Purkinje cell (primary cell): ENCODE results near the gene ZG16B. TPM values are rescaled to one million over a fixed set of nuclear protein-coding genes. Genes with fewer than 3 reads are reported as not detected.

ENCODE experiments used
- polyA plus RNA-seq: library from polyadenylated mRNA; unstranded; fragments of >200 nt; fragmentation: Nextera tagmentation; gene quantifications from 2 replicates; pipeline ENCODE4 v1.2.1, GENCODE V29; 2014

ZG16B gene, protein sequence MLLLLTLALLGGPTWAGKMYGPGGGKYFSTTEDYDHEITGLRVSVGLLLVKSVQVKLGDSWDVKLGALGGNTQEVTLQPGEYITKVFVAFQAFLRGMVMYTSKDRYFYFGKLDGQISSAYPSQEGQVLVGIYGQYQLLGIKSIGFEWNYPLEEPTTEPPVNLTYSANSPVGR
- not detected in 2 replicates for polyA plus RNA-seq

DNA sequence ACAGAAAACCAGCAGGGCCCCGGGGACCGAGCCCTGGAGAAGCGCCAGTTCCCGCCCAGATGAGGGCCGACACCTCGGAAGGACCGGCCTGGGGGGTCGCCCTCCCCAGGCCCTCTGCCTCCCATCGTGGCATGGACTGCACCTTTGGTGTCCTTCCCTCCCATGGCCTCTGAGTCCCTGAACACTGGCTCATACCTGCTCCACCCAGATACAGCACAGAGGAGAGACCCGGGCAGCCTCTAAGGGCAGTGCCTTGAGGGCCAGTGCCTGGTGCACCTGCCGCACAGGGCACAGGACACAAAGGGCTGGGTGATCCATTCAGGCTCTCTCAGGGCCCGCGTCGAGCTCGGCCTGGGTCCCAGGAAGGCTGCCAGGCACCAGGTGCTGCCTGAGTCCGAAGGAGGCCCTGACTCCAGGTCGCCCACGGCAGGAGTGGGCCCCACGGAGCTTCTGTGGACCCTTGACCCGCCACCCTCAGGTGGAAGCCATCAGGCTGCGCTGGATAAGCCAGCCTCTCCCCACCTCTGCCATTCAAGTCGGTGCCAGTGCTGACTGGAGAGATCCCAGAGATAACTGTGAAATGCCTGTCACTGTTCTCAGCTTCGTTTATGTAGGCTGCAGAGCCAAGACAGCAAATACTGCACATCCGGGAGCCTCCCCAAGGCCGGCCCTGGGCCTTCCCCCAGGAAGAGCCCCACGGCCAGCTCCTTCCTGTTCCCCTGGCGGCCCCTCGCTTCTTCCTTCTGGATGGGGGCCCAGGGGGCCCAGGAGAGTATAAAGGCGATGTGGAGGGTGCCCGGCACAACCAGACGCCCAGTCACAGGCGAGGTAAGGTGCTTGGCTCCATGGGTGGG is at the start of gene ZG16B:
Gene ZG16B (plus strand): TSS at position 803 of the 854 bp plus-strand sequence. CDS start 139 bp downstream, outside the sequence.

DNA sequence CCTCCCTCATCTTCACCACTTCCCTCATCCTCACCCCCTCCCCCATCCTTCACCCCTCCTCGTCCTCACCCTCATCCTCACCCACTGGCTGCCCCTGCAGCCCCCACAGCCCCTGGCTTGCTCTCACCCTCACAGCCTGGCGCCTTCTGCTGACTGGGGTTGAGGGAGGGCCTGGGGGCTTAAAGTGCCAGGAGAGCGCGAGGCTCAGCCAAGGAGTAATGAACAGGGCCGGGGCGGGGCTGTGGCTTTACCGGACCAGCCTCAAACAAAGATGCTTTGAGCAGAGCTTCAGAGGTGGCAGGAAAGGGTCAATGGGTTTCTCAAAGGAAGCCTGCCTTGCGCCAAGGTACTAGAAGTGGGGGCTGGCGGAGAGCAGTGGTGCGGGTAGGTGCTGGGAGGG is 42.7 kb upstream of the ZG16B start, which contains the start of gene PRSS33:
Gene PRSS33 (minus strand): TSS at position 155 of the 400 bp plus-strand sequence. CDS start 1,013 bp downstream, outside the sequence.

DNA sequence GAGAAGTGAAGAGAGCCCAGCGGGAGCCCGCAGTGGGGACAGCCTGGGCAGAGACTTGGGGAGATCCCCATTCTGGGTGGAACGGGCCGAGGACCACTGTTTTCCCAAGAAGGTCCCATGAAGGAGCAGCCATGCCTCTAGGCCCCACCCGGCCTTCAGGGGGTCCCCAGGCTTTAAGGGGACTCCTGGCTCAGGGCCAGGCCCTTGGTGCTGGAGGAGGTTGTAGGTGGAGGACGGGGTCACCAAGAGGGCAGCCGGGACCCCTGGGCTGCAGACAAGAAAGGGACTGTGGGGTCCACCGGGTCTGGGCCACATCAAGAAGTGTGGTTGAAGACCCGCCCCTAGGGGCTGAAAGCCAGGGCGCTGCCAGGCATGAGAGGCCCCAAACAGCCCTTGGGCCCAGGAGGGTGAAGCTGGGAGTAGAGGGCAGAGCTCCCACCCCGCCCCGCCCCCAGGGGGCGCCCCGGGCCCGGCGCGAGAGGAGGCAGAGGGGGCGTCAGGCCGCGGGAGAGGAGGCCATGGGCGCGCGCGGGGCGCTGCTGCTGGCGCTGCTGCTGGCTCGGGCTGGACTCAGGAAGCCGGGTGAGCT is 13.3 kb upstream of the ZG16B start, which contains the start of gene PRSS21:
Gene PRSS21 (plus strand): TSS at position 487 of the 589 bp plus-strand sequence. CDS start 32 bp downstream, at position 519.

DNA sequence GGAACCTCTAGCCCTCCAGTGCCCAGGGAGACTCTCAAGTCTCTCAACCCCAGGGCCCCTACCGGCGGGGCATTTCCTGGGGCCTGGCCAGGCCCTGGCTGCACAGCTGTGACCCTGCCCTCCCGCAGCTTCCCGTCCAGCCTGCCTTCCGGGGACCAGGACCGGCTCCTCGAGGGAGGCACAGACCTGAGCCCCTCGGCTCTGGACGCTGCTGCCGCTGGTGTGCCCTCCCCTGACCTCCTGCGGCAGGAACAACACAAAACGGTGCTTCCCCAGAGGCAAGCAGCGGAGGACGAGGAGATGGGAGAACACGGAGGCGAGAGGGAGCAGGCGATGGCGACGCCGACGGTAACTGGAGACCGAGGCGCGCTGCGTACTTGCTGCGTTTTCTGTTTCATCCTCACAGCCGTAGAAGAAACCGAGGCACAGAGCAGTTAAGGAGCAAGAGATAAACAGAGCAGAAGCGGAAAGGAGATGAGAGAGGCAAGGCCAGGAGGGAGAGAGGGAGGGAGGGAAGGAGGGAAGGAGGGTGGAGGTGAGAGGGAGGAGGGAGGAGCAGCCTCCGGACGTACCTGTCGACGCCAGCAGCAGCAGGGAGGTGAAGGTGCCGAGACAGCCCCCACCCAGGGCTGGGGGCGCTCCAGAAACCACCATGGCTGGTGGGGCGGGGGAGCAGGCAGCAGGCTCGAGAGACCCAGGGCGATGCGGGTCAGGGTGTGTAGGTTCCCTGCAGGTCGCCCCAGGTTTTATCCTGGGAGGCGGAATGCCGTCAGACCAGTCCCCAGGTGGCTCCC is 27.5 kb downstream of the ZG16B start, which contains the start of gene PRSS22:
Gene PRSS22 (minus strand): TSS at position 720 of the 794 bp plus-strand sequence. CDS start 66 bp downstream, at position 654.

Other genes starting within 250 kb of the ZG16B start
- gene KCTD5, start 147.8 kb upstream of the ZG16B start, polyA plus RNA-seq, result 2.2 and 3.6 TPM in 2 replicates
- gene PRSS27, start 110.1 kb upstream of the ZG16B start, polyA plus RNA-seq, result 0.10 TPM in 1 of 2 replicates, not detected in the other
- gene SRRM2, start 77.7 kb upstream of the ZG16B start, polyA plus RNA-seq, result 36.8 and 60.4 TPM in 2 replicates
- 1,180 and 1,450 TPM in 2 replicates for gene ELOB, start 53.0 kb upstream of the ZG16B start, polyA plus RNA-seq
- not detected in 2 replicates for gene PRSS33, start 42.7 kb upstream of the ZG16B start, polyA plus RNA-seq
- not detected in 2 replicates for gene PRSS41, start 31.8 kb upstream of the ZG16B start, polyA plus RNA-seq
- not detected in 2 replicates for gene PRSS21, start 13.1 kb upstream of the ZG16B start, polyA plus RNA-seq
- 1.9 and 3.8 TPM in 2 replicates for gene PRSS22, start 27.9 kb downstream of the ZG16B start, polyA plus RNA-seq
- gene FLYWCH2, start 52.9 kb downstream of the ZG16B start, polyA plus RNA-seq, result 3.5 and 8.7 TPM in 2 replicates
- gene FLYWCH1, start 81.6 kb downstream of the ZG16B start, polyA plus RNA-seq, result 3.2 and 4.7 TPM in 2 replicates
- not detected in 2 replicates for gene KREMEN2, start 134.0 kb downstream of the ZG16B start, polyA plus RNA-seq
- gene PAQR4, start 139.0 kb downstream of the ZG16B start, polyA plus RNA-seq, result 0.26 TPM in 1 of 2 replicates, not detected in the other
- gene PKMYT1, start 150.1 kb downstream of the ZG16B start, polyA plus RNA-seq, result 3.1 and 3.4 TPM in 2 replicates
- 0.23 TPM in 1 of 2 replicates, not detected in the other for gene CLDN9, start 182.6 kb downstream of the ZG16B start, polyA plus RNA-seq
- gene CLDN6, start 187.9 kb downstream of the ZG16B start, polyA plus RNA-seq, result not detected in 2 replicates
- 1.9 TPM in 1 of 2 replicates, not detected in the other for gene TNFRSF12A, start 190.1 kb downstream of the ZG16B start, polyA plus RNA-seq
- gene HCFC1R1, start 193.6 kb downstream of the ZG16B start, polyA plus RNA-seq, result 67.2 and 82.7 TPM in 2 replicates
- gene THOC6, start 193.7 kb downstream of the ZG16B start, polyA plus RNA-seq, result 0.93 and 1.8 TPM in 2 replicates
- gene BICDL2, start 206.6 kb downstream of the ZG16B start, polyA plus RNA-seq, result not detected in 2 replicates
- gene MMP25, start 216.3 kb downstream of the ZG16B start, polyA plus RNA-seq, result 0.20 TPM in 1 of 2 replicates, not detected in the other
- not detected in 2 replicates for gene IL32, start 235.3 kb downstream of the ZG16B start, polyA plus RNA-seq